ENCODE data around the gene TAB2. TPM values are rescaled to one million over a fixed set of nuclear protein-coding genes. Genes with fewer than 3 reads are reported as not detected.

TAB2 gene
- total RNA-seq, 1 experiment from 2014 or later = 56.2 TPM

- Histone ChIP-seq H3K79me2 (ENCODE audit: insufficient read depth, low read length) (peaks cover 9% of the 10 kb centered on the region; the same call in 1 of the 2 replicates), H3K79me1 (ENCODE audit: insufficient read depth, low read depth, low read length, poor library complexity, severe bottlenecking) (peaks cover 6% of the 10 kb centered on the region), H3K56ac (ENCODE audit: insufficient read length, low read depth, low read length) (no peak overlapping the region), H3K27me3 (ENCODE audit: insufficient read depth, low read length) (no peaks in the 10 kb centered on the region), H4K8ac (replicated peaks; ENCODE audit: insufficient read length, low read depth, low read length) (no peak overlapping the region), H4K20me1 (ENCODE audit: control insufficient read depth, insufficient read depth, insufficient read length) (no peaks in the 10 kb centered on the region), H2BK12ac (ENCODE audit: insufficient read length, low read depth, low read length) (no peak overlapping the region), H3K9ac (ENCODE audit: extremely low read depth, insufficient read length, low read length) (no peak overlapping the region), H3K23me2 (ENCODE audit: insufficient read length, low read depth, low read length, poor library complexity, severe bottlenecking) (no peaks in the 10 kb centered on the region), H3K23ac (ENCODE audit: insufficient read length, low read depth, low read length) (no peak overlapping the region), H4K5ac (ENCODE audit: insufficient read length, low read depth, low read length) (no peak overlapping the region), H3K9me3 (ENCODE audit: control insufficient read depth, low read depth, low read length) (no peaks in the 10 kb centered on the region), H2BK120ac (ENCODE audit: low read depth, low read length, poor library complexity, severe bottlenecking) (no peak overlapping the region), H2AFZ (ENCODE audit: low read length) (no peak overlapping the region), H3K27ac (ENCODE audit: insufficient read length, low read depth, low read length) (no peak overlapping the region), H3T11ph (ENCODE audit: low read length) (no peak overlapping the region), H2BK20ac (ENCODE audit: low read depth, low read length, poor library complexity, severe bottlenecking) (no peak overlapping the region), H2AK5ac (ENCODE audit: insufficient read length, low read length) (no peak overlapping the region), H3K14ac (ENCODE audit: insufficient read depth, low read length) (no peak overlapping the region), H2BK15ac (ENCODE audit: low read depth, low read length) (no peak overlapping the region), H3K4me2 (ENCODE audit: insufficient read depth, insufficient read length, low read length) (no peak overlapping the region), H3K18ac (ENCODE audit: insufficient read length, low read depth, low read length) (no peak overlapping the region), H3K4ac (ENCODE audit: low read depth, low read length) (no peak overlapping the region), H4K91ac (ENCODE audit: insufficient read length, low read depth, low read length) (no peak overlapping the region), H2BK5ac (ENCODE audit: insufficient read length, low read length) (no peak overlapping the region), H3K4me1 (ENCODE audit: insufficient read depth, low read length) (peaks cover 3% of the 10 kb centered on the region; the same call in 1 of the 2 replicates)
- peaks cover 10 to 15% of the 10 kb centered on the region in 2 experiments for H3K4me1 Mint-ChIP-seq
- no peak for DNase-seq
- no peak overlapping the region for H3K4me3 Mint-ChIP-seq
- no peak for TF ChIP-seq CTCF (conservative IDR thresholded peaks at IDR 0.05)
- no CpG with 5 or more reads among the region's 1 CpG for WGBS (ENCODE audit: extremely low coverage, insufficient read length, low lambda C conversion rate)
- peaks cover 0 to 2% (median 0%) of the 10 kb centered on the region in 3 experiments; a peak in 1 of 7 replicates for H3K36me3 Mint-ChIP-seq (ENCODE audit: insufficient read depth in 1 of 3, low read depth in 3 of 3)
- no peaks in the 10 kb centered on the region for H3K9me3 Mint-ChIP-seq
- H3K27ac Mint-ChIP-seq = no peak overlapping the region
- no peaks in the 10 kb centered on the region for H3K27me3 Mint-ChIP-seq (ENCODE audit: low read depth)
These were observed 50.6 kb downstream of the TAB2 start for GRCh38 chr6:149368065-149368464.
